WTC11 (cell line): Measurements from ENCODE around the gene TMEM185B. TPM values are rescaled to one million over a fixed set of nuclear protein-coding genes. Genes with fewer than 3 reads are reported as not detected.

ENCODE experiments used
- ATAC-seq: fragments of 200-7000 bp; cut with Tn5 transposase; 2 replicates; pipeline ENCODE4 v1.10.0; 2021; ENCODE audit warnings: mild to moderate bottlenecking, moderate library complexity
- CTCF ChIA-PET: fragments of 300-600 bp; sonication (Branson Sonifier 250); formaldehyde crosslinking; loops from one replicate; lab custom pipeline; 2021; ENCODE audit warnings: antibody characterized with exemption; lab: Charles Lee
- POLR2A ChIA-PET: fragments of 350-600 bp; sonication (Branson Sonifier 250); formaldehyde crosslinking; loops from one replicate; lab custom pipeline; 2021; ENCODE audit warnings: antibody characterized with exemption; lab: Charles Lee
- DNase-seq: peaks from one replicate; pipeline ENCODE4 v3.0.0; 2021; ENCODE audit warnings: low spot score
- H3K27ac Mint-ChIP-seq: 2 replicates; pipeline ENCODE4 v1.8.0; 2021; ENCODE audit warnings: mixed read lengths
- H3K27me3 Mint-ChIP-seq: 2 replicates; pipeline ENCODE4 v1.8.0; 2021; ENCODE audit warnings: low read depth, mild to moderate bottlenecking, moderate library complexity, mixed read lengths
- H3K36me3 Mint-ChIP-seq: 2 replicates; pipeline ENCODE4 v1.8.0; 2021; ENCODE audit warnings: mixed read lengths
- H3K4me1 Mint-ChIP-seq: 2 replicates; pipeline ENCODE4 v1.8.0; 2022; ENCODE audit warnings: mixed read lengths
- H3K4me3 Mint-ChIP-seq: 2 replicates; pipeline ENCODE4 v1.8.0; 2021; ENCODE audit warnings: mild to moderate bottlenecking, moderate library complexity, mixed read lengths
- H3K9me3 Mint-ChIP-seq: 2 replicates; pipeline ENCODE4 v1.8.0; 2021; ENCODE audit warnings: mixed read lengths
- FOXK1 ChIP-seq: sonication (generic); formaldehyde crosslinking; IDR thresholded peaks from 2 replicates; pipeline ENCODE4 v1.8.0; 2022; ENCODE audit warnings: mild to moderate bottlenecking, moderate library complexity, missing genetic modification reagents
- FOXP1 ChIP-seq: sonication (generic); formaldehyde crosslinking; IDR thresholded peaks from 2 replicates; pipeline ENCODE4 v1.8.0; 2022; ENCODE audit warnings: missing genetic modification reagents, mild to moderate bottlenecking, moderate library complexity, borderline replicate concordance
- FOXP4 ChIP-seq: sonication (generic); formaldehyde crosslinking; IDR thresholded peaks from 2 replicates; pipeline ENCODE4 v1.8.0; 2022; ENCODE audit warnings: mild to moderate bottlenecking, missing genetic modification reagents
- GABPB1 ChIP-seq: sonication (generic); formaldehyde crosslinking; IDR thresholded peaks from 2 replicates; pipeline ENCODE4 v1.8.1; 2023; ENCODE audit warnings: mild to moderate bottlenecking, missing genetic modification reagents
- HMGXB4 ChIP-seq: sonication (generic); formaldehyde crosslinking; IDR thresholded peaks from 2 replicates; pipeline ENCODE4 v1.8.1; 2023; ENCODE audit warnings: mild to moderate bottlenecking, moderate library complexity, missing genetic modification reagents
- IRF2 ChIP-seq: sonication (generic); formaldehyde crosslinking; IDR thresholded peaks from 2 replicates; pipeline ENCODE4 v1.8.0; 2022; ENCODE audit warnings: low read depth, missing genetic modification reagents, borderline replicate concordance
- KAT7 ChIP-seq: sonication (generic); formaldehyde crosslinking; IDR thresholded peaks from 2 replicates; pipeline ENCODE4 v1.8.1; 2023; ENCODE audit warnings: missing genetic modification reagents, mild to moderate bottlenecking, borderline replicate concordance
- MXD4 ChIP-seq: fragments of 250-450 bp; sonication (Bioruptor Pico); IDR thresholded peaks from 2 replicates; pipeline ENCODE4 v1.8.0; 2021; ENCODE audit warnings: mild to moderate bottlenecking, moderate library complexity, borderline replicate concordance
- PRDM15 ChIP-seq: sonication (generic); formaldehyde crosslinking; IDR thresholded peaks from 2 replicates; pipeline ENCODE4 v1.8.0; 2022; ENCODE audit warnings: missing genetic modification reagents
- RELA ChIP-seq: sonication (generic); formaldehyde crosslinking; IDR thresholded peaks from 2 replicates; pipeline ENCODE4 v1.8.1; 2022; ENCODE audit warnings: missing genetic modification reagents, mild to moderate bottlenecking, borderline replicate concordance
- STAT6 ChIP-seq: sonication (generic); formaldehyde crosslinking; conservative IDR thresholded peaks from 2 replicates; pipeline ENCODE4 v1.8.1; 2023; ENCODE audit warnings: mild to moderate bottlenecking, low read depth, missing genetic modification reagents, moderate library complexity
- TP53 ChIP-seq: sonication (generic); formaldehyde crosslinking; IDR thresholded peaks from 2 replicates; pipeline ENCODE4 v1.8.1; 2023; ENCODE audit warnings: mild to moderate bottlenecking, missing genetic modification reagents
- USF1 ChIP-seq: sonication (generic); formaldehyde crosslinking; IDR thresholded peaks from 2 replicates; pipeline ENCODE4 v1.8.0; 2022; ENCODE audit warnings: mild to moderate bottlenecking, missing genetic modification reagents
- ZNF232 ChIP-seq: sonication (generic); formaldehyde crosslinking; IDR thresholded peaks from 2 replicates; pipeline ENCODE4 v1.8.0; 2022; ENCODE audit warnings: mild to moderate bottlenecking, missing genetic modification reagents
- ZNF396 ChIP-seq: fragments of 250-450 bp; sonication (Bioruptor Pico); IDR thresholded peaks from 2 replicates; pipeline ENCODE4 v1.8.0; 2021; ENCODE audit warnings: mild to moderate bottlenecking, moderate library complexity, borderline replicate concordance
- total RNA-seq: library from RNA; stranded (reverse); gene quantifications from 3 replicates; pipeline ENCODE4 v1.2.3, GENCODE V29; 2021

TMEM185B gene
- total RNA-seq, 1 experiment from 2014 or later: 9.9 TPM

GRCh38 chr2:120224256-120224655 is 1.1 kb upstream of the TMEM185B start (continued):
- TF ChIP-seq ZNF396 (CRISPR knock-in tag) (no peak), ZNF232 (CRISPR knock-in tag) (no peak), FOXK1 (no peak), TP53 (no peak), RELA (CRISPR knock-in tag) (no peak), GABPB1 (CRISPR knock-in tag) (no peak)

GRCh38 chr2:120222186-120223033 is 790 bp downstream of the TMEM185B start:
- ChIA-PET CTCF (interaction anchor here (0.7 to 1.2 kb wide), 9 partner anchors 10 to 91 kb away, joined by 3 to 11 read pairs (median 5); partner anchors contain the start of gene RALB), POLR2A (no interaction called here)
- Mint-ChIP-seq H3K36me3 (peaks cover 22% of the 10 kb centered on the region), H3K9me3 (peaks cover 11% of the 10 kb centered on the region), H3K4me3 (peak overlapping the region; percentile 56), H3K4me1 (peaks cover 11% of the 10 kb centered on the region), H3K27ac (no peak overlapping the region), H3K27me3 (peaks cover 48% of the 10 kb centered on the region)
- ATAC-seq: no peak
- TF ChIP-seq FOXP4 (no peak), USF1 (CRISPR knock-in tag) (no peak), HMGXB4 (no peak), KAT7 (CRISPR knock-in tag) (no peak), STAT6 (CRISPR knock-in tag) (no peak)
- no peak for DNase-seq

- Mint-ChIP-seq H3K4me1 (peaks cover 11% of the 10 kb centered on the region), H3K9me3 (peaks cover 11% of the 10 kb centered on the region), H3K36me3 (peaks cover 22% of the 10 kb centered on the region), H3K4me3 (peak overlapping the region; percentile 34; the same call in 1 of the 2 replicates), H3K27me3 (peaks cover 48% of the 10 kb centered on the region), H3K27ac (no peak overlapping the region)
- no peak for TF ChIP-seq MXD4 (CRISPR knock-in tag)
- TF ChIP-seq FOXP1 (CRISPR knock-in tag): no peak
- no peak for TF ChIP-seq PRDM15
- TF ChIP-seq FOXK1: no peak
- TF ChIP-seq IRF2 (CRISPR knock-in tag): no peak
- DNase-seq: no peak
- CTCF ChIA-PET: no interaction called here
- no peak for ATAC-seq
- POLR2A ChIA-PET: no interaction called here
These were observed 1.6 kb downstream of the TMEM185B start for GRCh38 chr2:120221616-120222015.
